Subcutaneous adipose tissue (tissue), 4 donors: Measurements from ENCODE around the gene CASKIN1. TPM values are rescaled to one million over a fixed set of nuclear protein-coding genes. Genes with fewer than 3 reads are reported as not detected.

Experiments used
- total RNA-seq, 4 donors: library from RNA; depleted of rRNA; stranded (reverse); fragments of >200 nt; gene quantifications; one replicate each; pipeline ENCODE4 v1.1.0, GENCODE V29; 2016
- TF ChIP-seq, protein P1 (sequence below): fragments of 450-650 bp; IDR thresholded peaks from one replicate; pipeline ENCODE4 v1.5.1; 2016; ENCODE audit warnings: low read depth, mild to moderate bottlenecking, control low read depth, antibody characterized with exemption, moderate library complexity

Gene CASKIN1
- total RNA-seq, 4 donors from 2014 or later: not detected

DNA sequence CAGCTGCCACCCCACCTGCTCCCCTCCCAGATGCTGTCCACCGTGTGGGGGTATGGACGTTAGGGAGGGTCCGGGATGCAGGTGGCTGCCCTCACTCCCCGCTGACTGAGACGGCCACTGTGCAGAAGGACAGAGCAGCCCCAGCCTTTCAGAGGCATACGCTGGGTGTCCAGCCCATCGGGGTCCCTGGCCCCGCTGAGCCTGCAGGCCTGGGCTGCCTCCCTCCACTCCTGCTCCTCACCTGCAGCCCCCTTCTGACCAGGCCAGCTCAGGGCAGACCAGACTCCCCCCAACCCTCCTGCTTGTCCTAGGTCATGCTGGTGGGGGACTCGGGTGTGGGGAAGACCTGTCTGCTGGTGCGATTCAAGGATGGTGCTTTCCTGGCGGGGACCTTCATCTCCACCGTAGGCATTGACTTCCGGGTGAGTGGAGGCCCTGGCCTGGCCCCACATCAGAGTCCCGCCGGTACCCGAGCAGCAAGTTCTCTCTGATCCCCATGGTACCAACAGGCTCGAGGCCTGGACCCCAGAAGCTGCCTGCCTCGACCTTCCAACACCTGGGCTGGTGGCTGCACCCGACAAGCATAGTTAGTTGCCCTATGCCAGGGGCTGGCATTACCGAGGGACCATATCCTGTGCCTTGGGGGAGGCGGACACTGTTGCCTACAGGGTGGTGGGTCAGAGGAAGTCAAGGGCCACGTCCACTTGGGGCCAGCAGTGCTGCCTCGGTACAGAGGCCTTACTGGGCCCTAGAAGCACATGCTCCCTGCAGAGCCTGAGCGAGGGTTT lies 46.6 kb downstream of the CASKIN1 start:
- TF ChIP-seq, protein P1, sequence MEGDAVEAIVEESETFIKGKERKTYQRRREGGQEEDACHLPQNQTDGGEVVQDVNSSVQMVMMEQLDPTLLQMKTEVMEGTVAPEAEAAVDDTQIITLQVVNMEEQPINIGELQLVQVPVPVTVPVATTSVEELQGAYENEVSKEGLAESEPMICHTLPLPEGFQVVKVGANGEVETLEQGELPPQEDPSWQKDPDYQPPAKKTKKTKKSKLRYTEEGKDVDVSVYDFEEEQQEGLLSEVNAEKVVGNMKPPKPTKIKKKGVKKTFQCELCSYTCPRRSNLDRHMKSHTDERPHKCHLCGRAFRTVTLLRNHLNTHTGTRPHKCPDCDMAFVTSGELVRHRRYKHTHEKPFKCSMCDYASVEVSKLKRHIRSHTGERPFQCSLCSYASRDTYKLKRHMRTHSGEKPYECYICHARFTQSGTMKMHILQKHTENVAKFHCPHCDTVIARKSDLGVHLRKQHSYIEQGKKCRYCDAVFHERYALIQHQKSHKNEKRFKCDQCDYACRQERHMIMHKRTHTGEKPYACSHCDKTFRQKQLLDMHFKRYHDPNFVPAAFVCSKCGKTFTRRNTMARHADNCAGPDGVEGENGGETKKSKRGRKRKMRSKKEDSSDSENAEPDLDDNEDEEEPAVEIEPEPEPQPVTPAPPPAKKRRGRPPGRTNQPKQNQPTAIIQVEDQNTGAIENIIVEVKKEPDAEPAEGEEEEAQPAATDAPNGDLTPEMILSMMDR: no peak

DNA sequence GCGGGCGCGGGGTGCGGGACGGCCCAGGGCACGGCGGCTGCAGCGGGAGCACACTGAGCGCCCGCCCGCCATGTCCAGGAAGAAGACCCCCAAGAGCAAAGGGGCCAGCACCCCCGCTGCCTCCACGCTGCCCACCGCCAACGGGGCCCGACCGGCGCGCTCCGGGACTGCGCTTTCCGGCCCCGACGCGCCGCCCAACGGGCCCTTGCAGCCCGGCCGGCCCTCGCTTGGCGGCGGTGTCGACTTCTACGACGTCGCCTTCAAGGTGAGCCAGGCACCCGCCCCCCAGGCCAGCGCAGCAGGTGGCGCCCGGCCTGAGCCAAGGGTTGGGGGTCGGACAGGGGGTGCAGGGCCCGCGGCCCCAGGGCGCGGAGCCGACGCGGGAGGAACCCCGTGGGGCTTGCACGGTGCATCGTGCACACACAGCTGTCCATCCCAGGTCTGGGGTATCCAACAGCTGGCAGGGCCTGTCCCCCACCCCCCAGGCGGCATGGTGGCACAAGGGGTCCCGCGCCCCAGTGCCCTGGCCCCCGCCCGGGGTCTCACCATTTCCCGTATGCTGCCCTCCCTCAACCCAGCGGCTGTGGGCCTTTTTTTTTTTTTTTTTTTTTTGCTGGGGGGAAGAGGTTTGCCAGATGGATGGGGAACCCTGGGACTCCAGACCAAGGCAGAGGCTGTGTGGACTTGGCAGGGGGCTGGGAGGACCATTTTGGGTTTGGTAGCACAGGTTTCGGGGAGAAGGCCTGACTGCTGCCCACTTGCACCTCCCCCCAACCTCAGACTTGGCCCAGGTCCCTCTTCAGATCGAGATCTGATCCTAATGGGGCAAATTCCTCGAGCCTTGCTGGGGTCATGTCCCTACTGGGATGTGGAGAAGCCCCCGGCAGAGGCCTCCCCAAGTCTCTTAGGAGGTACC lies 47.4 kb downstream of the CASKIN1 start:
- TF ChIP-seq, protein P1: no peak

DNA sequence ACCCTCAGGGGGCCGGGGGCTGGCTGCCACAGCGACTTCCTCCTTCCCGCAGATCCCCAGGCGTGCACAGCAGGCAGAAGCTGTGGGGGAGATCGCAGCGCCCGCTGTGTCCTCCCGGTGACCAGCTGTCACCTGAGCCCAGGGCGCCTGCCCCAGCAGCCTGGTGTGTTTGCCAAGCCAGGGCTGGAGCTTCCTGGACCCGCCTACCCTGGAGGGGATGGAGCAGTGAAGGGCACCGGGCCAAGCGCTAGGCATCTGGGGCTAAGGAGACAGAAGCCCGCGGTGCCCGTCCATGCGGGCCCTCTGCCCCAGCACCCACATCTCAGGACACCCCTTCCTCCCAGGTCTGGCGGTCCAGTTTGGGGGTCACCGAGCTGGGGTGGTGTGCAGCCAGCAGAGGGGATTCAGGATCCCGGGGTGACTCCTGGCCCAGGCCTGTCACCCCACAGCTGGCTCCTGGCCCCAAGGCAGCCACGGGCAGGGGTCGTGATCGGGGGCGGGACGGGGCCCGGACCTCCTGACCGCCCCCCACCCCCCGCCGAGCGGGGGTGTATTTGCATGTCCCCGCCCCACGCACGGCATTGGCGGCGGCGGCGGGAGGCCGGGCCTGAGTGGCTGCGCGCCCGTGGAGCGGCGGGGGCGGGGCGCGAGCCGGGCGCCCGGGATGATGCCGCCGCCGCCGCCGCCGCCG lies 48.3 kb downstream of the CASKIN1 start, which contains the start of gene RAB26:
TSS of gene RAB26 (plus strand) at position 645 of the 691 bp plus-strand sequence. CDS start 159 bp downstream, outside the sequence.
- TF ChIP-seq, protein P1: no peak

DNA sequence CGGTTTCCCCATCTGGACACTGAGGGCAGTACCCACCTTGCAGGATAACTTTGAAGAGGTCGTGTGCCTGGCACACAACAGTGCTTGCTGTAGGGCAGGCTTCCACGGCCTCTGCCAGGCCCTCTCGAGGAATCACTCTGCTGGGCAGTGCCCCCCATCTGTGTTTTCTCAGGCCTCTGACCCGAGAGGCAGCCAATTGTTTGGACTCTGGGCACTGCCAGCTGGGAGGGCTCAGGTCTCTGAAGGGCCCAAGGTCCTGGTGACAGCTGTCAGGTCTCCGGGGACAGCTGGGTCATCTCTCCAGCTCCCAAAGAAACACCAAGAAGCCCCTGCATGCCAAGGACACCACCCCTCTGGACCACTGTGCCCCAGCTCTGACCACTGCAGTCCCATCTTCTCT lies 49.0 kb downstream of the CASKIN1 start:
- TF ChIP-seq, protein P1: no peak

DNA sequence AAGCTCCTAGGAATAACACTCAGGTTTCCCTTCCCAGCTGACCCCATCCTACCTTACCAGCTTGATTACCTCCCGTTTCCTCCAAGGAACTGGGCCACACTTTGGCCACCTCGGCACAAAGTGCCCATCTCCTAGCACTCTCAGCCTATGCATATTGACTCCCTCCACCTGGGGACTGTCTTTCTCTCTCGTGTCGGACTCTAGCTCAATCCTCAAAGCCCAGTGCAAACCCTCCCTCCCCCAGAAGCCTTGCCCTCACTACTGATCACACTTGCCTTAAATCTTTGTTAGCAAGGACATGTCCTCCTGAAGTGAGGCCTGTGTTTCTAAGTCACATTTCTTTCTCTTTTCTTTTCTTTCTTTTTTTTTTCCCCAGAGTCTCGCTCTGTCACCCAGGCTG lies 50.6 kb downstream of the CASKIN1 start:
- TF ChIP-seq, protein P1: no peak

DNA sequence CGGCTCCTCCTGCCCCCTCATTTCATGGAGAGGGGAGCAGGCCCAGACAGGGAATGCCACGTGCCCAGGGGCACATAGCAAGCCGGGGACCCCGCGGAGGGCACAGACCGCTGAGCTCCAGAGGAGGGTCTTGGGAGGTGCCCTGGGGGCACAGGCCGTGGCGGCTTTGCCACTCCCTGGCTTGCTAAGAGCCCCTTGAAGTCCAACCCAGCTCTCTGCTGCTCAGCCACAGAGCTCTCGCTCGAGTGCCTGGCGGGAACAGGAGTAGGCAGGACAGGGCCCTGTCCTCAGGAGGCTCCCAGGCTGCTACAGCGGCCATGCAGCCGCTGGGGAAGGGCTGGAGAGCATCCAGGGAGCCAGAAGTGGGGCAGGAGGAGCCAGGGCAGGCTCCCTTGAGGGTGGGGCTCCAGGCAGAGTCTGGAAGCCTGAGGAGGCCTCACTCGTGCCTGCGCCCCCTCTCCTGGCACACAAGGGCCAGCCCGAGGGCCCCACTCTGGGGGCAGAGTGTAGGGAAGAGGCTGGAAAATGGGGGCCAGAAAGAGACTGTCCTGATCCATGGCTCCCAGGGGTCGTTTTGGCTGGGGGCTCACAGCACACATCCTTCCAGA lies 52.4 kb downstream of the CASKIN1 start:
- TF ChIP-seq, protein P1: no peak
